Activated CD8-positive, alpha-beta memory T cell treated with anti-CD3 and anti-CD28 coated beads for 36 hours (primary cell): Measurements from ENCODE around the gene PLSCR3. TPM values are rescaled to one million over a fixed set of nuclear protein-coding genes. Genes with fewer than 3 reads are reported as not detected.

Source experiments
- CTCF ChIA-PET: fragments of 350-600 bp; sonication (Branson Sonifier 250); formaldehyde crosslinking; loops from one replicate; lab custom pipeline; 2021; ENCODE audit warnings: antibody characterized with exemption; lab: Charles Lee
- POLR2A ChIA-PET: fragments of 350-600 bp; sonication (Branson Sonifier 250); formaldehyde crosslinking; loops from one replicate; lab custom pipeline; 2021; ENCODE audit warnings: antibody characterized with exemption; lab: Charles Lee
- total RNA-seq, 2 experiments: library from RNA; stranded (reverse); gene quantifications; one replicate each; pipeline ENCODE4 v1.2.3, GENCODE V29; 2021

The PLSCR3 gene
- total RNA-seq, 2 experiments from 2014 or later = 70.8 to 74.4 TPM

GRCh38 chr17:7411427-7411750 lies 17.1 kb upstream of the PLSCR3 start:
- ChIA-PET CTCF (interaction anchor here (1.3 kb wide), 1 partner anchor 34 kb away, joined by 3 read pairs; no protein-coding TSS in a partner anchor), POLR2A (no interaction called here)

GRCh38 chr17:7410634-7411426 lies 16.5 kb upstream of the PLSCR3 start:
- POLR2A ChIA-PET = no interaction called here
- CTCF ChIA-PET = interaction anchor here (0.6 to 1.3 kb wide), 2 partner anchors 35 to 192 kb away, joined by 3 to 4 read pairs; no protein-coding TSS in a partner anchor

- ChIA-PET CTCF (no interaction called here), POLR2A (no interaction called here)
Observed at GRCh38 chr17:7409716-7410115, 15.4 kb upstream of the PLSCR3 start.

- CTCF ChIA-PET = no interaction called here
- POLR2A ChIA-PET = no interaction called here
Observed at GRCh38 chr17:7408863-7409262, 14.5 kb upstream of the PLSCR3 start.

GRCh38 chr17:7408252-7408727 lies 14.0 kb upstream of the PLSCR3 start:
- ChIA-PET CTCF (no interaction called here), POLR2A (no interaction called here)

GRCh38 chr17:7407485-7408251 lies 13.3 kb upstream of the PLSCR3 start, which contains the start of gene NLGN2:
Gene NLGN2 (plus strand): TSS chr17:7407845. CDS start chr17:7408256, 411 bp downstream.
- ChIA-PET CTCF (interaction anchor here (1.0 kb wide), 1 partner anchor 107 kb away, joined by 3 read pairs; no protein-coding TSS in a partner anchor), POLR2A (no interaction called here)

- ChIA-PET CTCF (interaction anchor here (1.0 kb wide), 1 partner anchor 107 kb away, joined by 3 read pairs; no protein-coding TSS in a partner anchor), POLR2A (interaction anchor here (0.6 kb wide), 1 partner anchor 177 kb away, joined by 3 read pairs; the partner anchor contains the start of gene MPDU1)
Observed at GRCh38 chr17:7407082-7407481, 12.8 kb upstream of the PLSCR3 start.

- CTCF ChIA-PET = no interaction called here
- POLR2A ChIA-PET = interaction anchor here (0.6 kb wide), 2 partner anchors 146 to 178 kb away, joined by 3 to 10 read pairs; partner anchors contain the start of gene MPDU1
Observed at GRCh38 chr17:7406235-7406825, 12.0 kb upstream of the PLSCR3 start.

- CTCF ChIA-PET = no interaction called here
Observed at GRCh38 chr17:7405350-7406234, 11.3 kb upstream of the PLSCR3 start.

GRCh38 chr17:7404737-7405349 lies 10.5 kb upstream of the PLSCR3 start:
- POLR2A ChIA-PET = interaction anchor here (0.8 to 1.8 kb wide), 4 partner anchors 11 to 79 kb away, joined by 4 to 9 read pairs (median 4); partner anchors contain the start of genes PLSCR3 and POLR2A
- CTCF ChIA-PET = interaction anchor here (0.7 to 1.0 kb wide), 4 partner anchors 27 to 156 kb away, joined by 3 to 9 read pairs (median 4); partner anchors contain the start of gene ACAP1

More at GRCh38 chr17:7405350-7406234, 11.3 kb upstream of the PLSCR3 start:
- POLR2A ChIA-PET = interaction anchor here (0.6 kb wide), 1 partner anchor 147 kb away, joined by 10 read pairs; no protein-coding TSS in a partner anchor

GRCh38 chr17:7403977-7404736 lies 9.8 kb upstream of the PLSCR3 start, which contains the start of gene TMEM256:
Gene TMEM256 (minus strand): TSS chr17:7404097. CDS start chr17:7404084, 13 bp downstream.
- ChIA-PET POLR2A (interaction anchor here (0.8 to 1.8 kb wide), 6 partner anchors 10 to 282 kb away, joined by 4 to 10 read pairs (median 4); partner anchors contain the start of genes PLSCR3 and POLR2A), CTCF (interaction anchor here (0.5 to 2.3 kb wide), 10 partner anchors 20 to 282 kb away, joined by 3 to 9 read pairs (median 3); partner anchors contain the start of genes ACAP1 and TMEM102)

GRCh38 chr17:7403727-7403976 lies 9.3 kb upstream of the PLSCR3 start:
- ChIA-PET POLR2A (interaction anchor here (0.8 to 1.8 kb wide), 7 partner anchors 10 to 282 kb away, joined by 3 to 10 read pairs (median 4); partner anchors contain the start of genes PLSCR3 and POLR2A), CTCF (interaction anchor here (0.5 to 2.3 kb wide), 8 partner anchors 19 to 283 kb away, joined by 3 to 9 read pairs (median 3); partner anchors contain the start of gene TMEM102)

GRCh38 chr17:7403043-7403726 lies 8.9 kb upstream of the PLSCR3 start:
- ChIA-PET POLR2A (interaction anchor here (0.8 to 1.8 kb wide), 4 partner anchors 9 to 283 kb away, joined by 3 to 10 read pairs (median 6); partner anchors contain the start of gene PLSCR3), CTCF (interaction anchor here (0.8 to 2.3 kb wide), 3 partner anchors 33 to 158 kb away, joined by 3 to 9 read pairs (median 4); partner anchors contain the start of gene TMEM102)

- ChIA-PET POLR2A (interaction anchor here (1.0 kb wide), 1 partner anchor 175 kb away, joined by 3 read pairs; no protein-coding TSS in a partner anchor), CTCF (interaction anchor here (0.7 to 1.3 kb wide), 2 partner anchors 38 to 163 kb away, joined by 3 read pairs; no protein-coding TSS in a partner anchor)
Observed at GRCh38 chr17:7398612-7399011, 4.3 kb upstream of the PLSCR3 start.

GRCh38 chr17:7396147-7396546 lies 1.8 kb upstream of the PLSCR3 start:
- CTCF ChIA-PET = interaction anchor here (1.2 kb wide), 1 partner anchor 41 kb away, joined by 3 read pairs; the partner anchor contains the start of gene TMEM95
- POLR2A ChIA-PET = no interaction called here
